Breast epithelium (tissue), 3 donors: ENCODE data around the gene TSPAN7.

Experiments
- CTCF ChIP-seq, 3 donors: fragments of 450-650 bp; IDR thresholded peaks; one replicate each; pipeline ENCODE4 v1.5.1; 2016 to 2017; ENCODE audit warnings: antibody characterized with exemption in 3 of 3, mild to moderate bottlenecking in 3 of 3, moderate library complexity in 3 of 3
- POLR2A ChIP-seq: fragments of 450-650 bp; IDR thresholded peaks from one replicate; pipeline ENCODE4 v1.6.1; 2016; ENCODE audit warnings: antibody characterized with exemption, mild to moderate bottlenecking, moderate library complexity
- POLR2AphosphoS5 ChIP-seq, 3 donors: sonication (generic); formaldehyde crosslinking; IDR thresholded peaks; one replicate each; pipeline ENCODE4 v1.6.1; 2017; ENCODE audit warnings: antibody characterized with exemption in 3 of 3

GRCh38 chrX:38561951-38562719 is 793 bp downstream of the TSPAN7 start:
- TF ChIP-seq CTCF (IDR thresholded peaks at IDR 0.05) (no peak), POLR2AphosphoS5 (IDR thresholded peaks at IDR 0.05) (no peak), POLR2A (no peak)
